Adrenal gland (tissue), 12 donors: Measurements from ENCODE around the gene PCDH10. TPM values are rescaled to one million over a fixed set of nuclear protein-coding genes. Genes with fewer than 3 reads are reported as not detected.
"Not testable (repeated sequence)": the region's sequence is repeated elsewhere in the genome, so short reads cannot be mapped to it uniquely, and the experiment has no call there.

Source experiments
- DNase-seq, 7 donors: peaks; one replicate each; pipeline ENCODE4 v3.0.0-alpha.2; 2019 to 2020
- H3K27ac ChIP-seq, 5 donors: fragments of 200-600 bp; sonication (generic) in 4 of 5; 1 replicate in 3 of 5; 2 replicates in 2 of 5; pipeline versions ENCODE4 v1.5.1 to v1.8.0; 2016 to 2020; ENCODE audit warnings: mild to moderate bottlenecking in 1 of 5
- H3K27me3 ChIP-seq: fragments of 200-600 bp; 2 replicates; pipeline ENCODE4 v1.8.0; 2021
- H3K36me3 ChIP-seq, 2 donors: fragments of 200-600 bp; replicated peaks in 1 of 2; 1 replicate in 1 of 2; 2 replicates in 1 of 2; pipeline versions ENCODE4 v1.5.1 to v1.8.0; 2018 to 2022
- H3K4me1 ChIP-seq, 2 donors: fragments of 200-600 bp; replicated peaks in 1 of 2; 1 replicate in 1 of 2; 2 replicates in 1 of 2; pipeline versions ENCODE4 v1.5.1 to v1.8.0; 2018 to 2021
- H3K4me3 ChIP-seq, 4 donors: fragments of 200-600 bp; sonication (generic) in 3 of 4; one replicate each; pipeline ENCODE4 v1.5.1; 2016 to 2018
- H3K9me3 ChIP-seq, 3 donors: fragments of 200-600 bp; sonication (generic) in 1 of 3; replicated peaks in 1 of 3; 1 replicate in 2 of 3; 2 replicates in 1 of 3; pipeline versions ENCODE4 v1.5.1 to v1.8.0; 2016 to 2021
- POLR2A ChIP-seq, 2 donors: fragments of 450-650 bp; IDR thresholded peaks; one replicate each; pipeline ENCODE4 v1.6.1; 2017; ENCODE audit warnings: antibody characterized with exemption in 2 of 2, mild to moderate bottlenecking in 2 of 2, moderate library complexity in 1 of 2
- WGBS, 4 donors: extraction: QIAGEN DNeasy Blood & Tissue Kit in 2 of 4; methylation state at CpG; one replicate each; pipeline versions ENCODE4 v1.1.5 to v1.1.7; 2013 to 2017; 5-methylcytosine and 5-hydroxymethylcytosine counted together
- intact Hi-C, 2 donors: fragments of 100-400 bp; cut with DNase I; formaldehyde crosslinking; loops; one replicate each; pipeline versions ENCODE4 v1.14.1 to v1.15.0; 2022 to 2023
- polyA plus RNA-seq, 3 donors: library from polyadenylated mRNA; stranded (reverse); fragments of 200-250 nt in 2 of 3; fragments of 350-450 nt in 1 of 3; fragmentation: Illumina TruSeq in 1 of 3; extraction: RNeasy Lipid Tissue Mini Kit (QIAGEN cat#74804) in 1 of 3; gene quantifications; one replicate each; pipeline ENCODE4 v1.2.3, GENCODE V29; 2013 to 2014
- total RNA-seq, 9 donors: library from RNA; depleted of rRNA in 4 of 9; stranded (reverse); fragments of >200 nt in 4 of 9; fragments of 120-200 nt in 1 of 9; fragmentation: NEBNext Ultra II Directional in 1 of 9; extraction: Animal tissue kit (Norgen Biotek cat#: 25700) in 1 of 9; gene quantifications; one replicate each; pipeline versions ENCODE4 v1.1.0 to v1.2.4, GENCODE V29; 2013 to 2023
- TF ChIP-seq, protein P1 (sequence below), 6 experiments: fragments of 450-650 bp in 4 of 6; fragments of 200-600 bp in 2 of 6; sonication (generic) in 1 of 6; IDR thresholded peaks; 1 replicate in 5 of 6; 2 replicates in 1 of 6; pipeline versions ENCODE4 v1.5.1 to v1.8.0; 2016 to 2021; ENCODE audit warnings: antibody characterized with exemption in 6 of 6, mild to moderate bottlenecking in 2 of 6, moderate library complexity in 1 of 6
- donor health status: healthy with polysubstance abuse.
- donor health status: Bipolar disorder and iron deficiency.
- donor health status: DM: yes; HTN: yes; CAD: no.
- donor health status: DM: no; HTN: no; CAD: no.
- donor health status: DM: no; HTN: no; CAD: no.
- donor health status: DM: yes; HTN: yes; CAD: no.

PCDH10 gene
- total and polyA plus RNA-seq, 12 donors: 0.84 to 18.6 (median 6.5) TPM

DNA sequence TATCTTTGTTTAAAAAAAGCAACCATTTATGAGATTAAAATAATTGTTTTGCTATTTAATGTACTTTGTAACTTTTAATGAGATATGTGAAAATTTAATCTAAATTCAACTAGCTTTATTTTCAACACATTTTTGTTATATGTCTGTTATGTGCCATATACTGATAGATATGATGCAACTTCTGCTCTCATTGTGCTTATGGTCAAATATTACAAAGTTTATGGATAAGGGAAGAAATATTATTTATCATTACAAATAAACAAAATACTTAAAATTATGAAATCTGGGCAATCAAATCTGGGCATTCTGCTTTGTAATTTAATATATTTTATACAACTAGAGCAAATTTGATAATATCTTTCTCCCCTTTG is 40.0 kb downstream of the PCDH10 start:
- no peaks in the 10 kb centered on the region for H3K4me1 ChIP-seq
- no peak for TF ChIP-seq POLR2A (IDR thresholded peaks at IDR 0.05)
- TF ChIP-seq, protein P1, sequence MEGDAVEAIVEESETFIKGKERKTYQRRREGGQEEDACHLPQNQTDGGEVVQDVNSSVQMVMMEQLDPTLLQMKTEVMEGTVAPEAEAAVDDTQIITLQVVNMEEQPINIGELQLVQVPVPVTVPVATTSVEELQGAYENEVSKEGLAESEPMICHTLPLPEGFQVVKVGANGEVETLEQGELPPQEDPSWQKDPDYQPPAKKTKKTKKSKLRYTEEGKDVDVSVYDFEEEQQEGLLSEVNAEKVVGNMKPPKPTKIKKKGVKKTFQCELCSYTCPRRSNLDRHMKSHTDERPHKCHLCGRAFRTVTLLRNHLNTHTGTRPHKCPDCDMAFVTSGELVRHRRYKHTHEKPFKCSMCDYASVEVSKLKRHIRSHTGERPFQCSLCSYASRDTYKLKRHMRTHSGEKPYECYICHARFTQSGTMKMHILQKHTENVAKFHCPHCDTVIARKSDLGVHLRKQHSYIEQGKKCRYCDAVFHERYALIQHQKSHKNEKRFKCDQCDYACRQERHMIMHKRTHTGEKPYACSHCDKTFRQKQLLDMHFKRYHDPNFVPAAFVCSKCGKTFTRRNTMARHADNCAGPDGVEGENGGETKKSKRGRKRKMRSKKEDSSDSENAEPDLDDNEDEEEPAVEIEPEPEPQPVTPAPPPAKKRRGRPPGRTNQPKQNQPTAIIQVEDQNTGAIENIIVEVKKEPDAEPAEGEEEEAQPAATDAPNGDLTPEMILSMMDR (IDR thresholded peaks at IDR 0.05): no peak
- no peak overlapping the region for H3K4me3 ChIP-seq
- DNase-seq: no peak
- intact Hi-C loops: no loop called here
- no peaks in the 10 kb centered on the region for H3K36me3 ChIP-seq
- no peak overlapping the region for H3K27ac ChIP-seq
- no peaks in the 10 kb centered on the region for H3K27me3 ChIP-seq
- H3K9me3 ChIP-seq: no peaks in the 10 kb centered on the region

DNA sequence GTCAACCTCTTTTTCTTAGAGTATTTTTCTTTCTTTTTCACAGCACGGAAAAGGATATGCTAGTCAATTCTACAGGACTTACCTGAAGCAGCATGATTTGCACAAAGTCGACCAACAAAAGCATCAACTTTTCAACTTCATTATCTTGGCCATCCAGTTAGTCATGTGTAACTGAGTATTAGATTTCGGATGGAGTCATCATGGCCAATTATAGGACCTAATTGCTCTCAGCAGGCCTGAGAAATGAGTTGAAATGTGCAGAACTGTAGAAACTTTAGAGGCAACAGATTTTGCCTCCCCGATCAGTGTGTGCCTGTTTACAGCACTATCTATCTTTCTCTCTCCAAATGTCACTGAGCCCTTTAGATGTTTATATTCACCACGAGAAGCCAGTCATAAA is 41.0 kb downstream of the PCDH10 start:
- H3K27ac ChIP-seq: no peak overlapping the region
- H3K36me3 ChIP-seq: no peaks in the 10 kb centered on the region
- H3K4me3 ChIP-seq: no peak overlapping the region
- H3K4me1 ChIP-seq: no peaks in the 10 kb centered on the region
- DNase-seq: no peak
- TF ChIP-seq, protein P1 (IDR thresholded peaks at IDR 0.05): no peak
- TF ChIP-seq POLR2A (IDR thresholded peaks at IDR 0.05): no peak
- H3K9me3 ChIP-seq: no peaks in the 10 kb centered on the region
- no peaks in the 10 kb centered on the region for H3K27me3 ChIP-seq
- WGBS, 4 donors: 65 to 67% (median 67%) methylated on average over 5 of the region's 5 CpGs
- intact Hi-C loops: no loop called here

GRCh38 chr4:133208694-133209285 is 59.7 kb downstream of the PCDH10 start:
- no peak for DNase-seq
- Histone ChIP-seq H3K4me1 (no peaks in the 10 kb centered on the region), H3K27ac (no peak overlapping the region), H3K4me3 (no peak overlapping the region), H3K9me3 (no peaks in the 10 kb centered on the region), H3K27me3 (no peaks in the 10 kb centered on the region), H3K36me3 (no peaks in the 10 kb centered on the region)
- intact Hi-C loops: no loop called here
- TF ChIP-seq, protein P1 (IDR thresholded peaks at IDR 0.05): no peak
- TF ChIP-seq POLR2A (IDR thresholded peaks at IDR 0.05): no peak
- 67 to 82% (median 76%) methylated on average over 7 of the region's 7 CpGs for WGBS, 4 donors

DNA sequence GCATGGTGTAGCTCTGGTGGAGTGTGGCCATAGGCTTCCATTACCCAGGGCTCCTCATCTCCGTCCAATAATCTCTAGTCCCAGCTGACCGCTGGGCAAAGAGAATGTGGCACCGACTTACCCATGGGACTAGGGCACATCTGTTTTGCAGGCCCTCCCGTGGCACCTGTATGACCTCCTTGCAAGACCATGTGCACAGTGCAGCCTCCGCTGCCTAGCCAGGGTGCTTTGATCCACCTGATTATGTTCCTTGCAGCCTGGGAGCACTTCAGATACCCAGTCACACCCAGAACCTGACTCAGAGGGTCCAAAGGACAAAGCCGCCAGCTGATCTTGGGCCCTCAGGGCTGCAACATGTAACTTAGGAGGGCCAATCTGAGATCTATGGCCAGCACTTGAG is 84.8 kb downstream of the PCDH10 start:
- Histone ChIP-seq H3K27me3 (no peaks in the 10 kb centered on the region), H3K4me1 (no peaks in the 10 kb centered on the region), H3K27ac (no peak overlapping the region), H3K36me3 (no peaks in the 10 kb centered on the region), H3K9me3 (no peaks in the 10 kb centered on the region), H3K4me3 (no peak overlapping the region)
- TF ChIP-seq POLR2A (IDR thresholded peaks at IDR 0.05): no peak
- TF ChIP-seq, protein P1 (IDR thresholded peaks at IDR 0.05): no peak
- WGBS, 4 donors: 89 to 93% (median 90%) methylated on average over 3 to 6 of the region's 6 CpGs
- DNase-seq: no peak
- intact Hi-C loops: no loop called here

- 80 to 89% (median 87%) methylated on average over 4 to 30 of the region's 30 CpGs for WGBS, 4 donors
- H3K4me1 ChIP-seq, H3K4me3 ChIP-seq, H3K27ac ChIP-seq, H3K9me3 ChIP-seq, H3K27me3 ChIP-seq, DNase-seq, intact Hi-C loops, H3K36me3 ChIP-seq: not testable (repeated sequence)
Measured at GRCh38 chr4:133240451-133240850, 91.4 kb downstream of the PCDH10 start.
